CD4-positive, alpha-beta T cell treated with Interleukin-15 for 1 hour (primary cell): ENCODE data around the gene DRAXIN.

Source experiments
- DNase-seq: peaks from one replicate; pipeline ENCODE4 v3.0.0-alpha.2; 2020

DRAXIN gene

GRCh38 chr1:11738783-11739182 is 47.3 kb downstream of the DRAXIN start:
- no peak for DNase-seq

- DNase-seq: peak; percentile 30
Observed at GRCh38 chr1:11740258-11741192, 49.0 kb downstream of the DRAXIN start.

- DNase-seq: no peak
Observed at GRCh38 chr1:11741482-11741881, 50.0 kb downstream of the DRAXIN start.

- no peak for DNase-seq
Observed at GRCh38 chr1:11741919-11742558, 50.5 kb downstream of the DRAXIN start.

- no peak for DNase-seq
Observed at GRCh38 chr1:11744287-11744686, 52.8 kb downstream of the DRAXIN start.

GRCh38 chr1:11746092-11746491 is 54.6 kb downstream of the DRAXIN start:
- DNase-seq: no peak

- no peak for DNase-seq
Observed at GRCh38 chr1:11746795-11747487, 55.4 kb downstream of the DRAXIN start.

- DNase-seq: no peak
Observed at GRCh38 chr1:11748294-11749202, 57.0 kb downstream of the DRAXIN start.

- DNase-seq: peak; percentile 67
Observed at GRCh38 chr1:11749203-11749689, 57.7 kb downstream of the DRAXIN start.

GRCh38 chr1:11749996-11750395 is 58.5 kb downstream of the DRAXIN start:
- no peak for DNase-seq

GRCh38 chr1:11751087-11751486 is 59.6 kb downstream of the DRAXIN start:
- no peak for DNase-seq

- DNase-seq: no peak
Observed at GRCh38 chr1:11752359-11753088, 61.0 kb downstream of the DRAXIN start.

GRCh38 chr1:11753555-11754208 is 62.2 kb downstream of the DRAXIN start:
- DNase-seq: no peak

GRCh38 chr1:11757047-11757446 is 65.5 kb downstream of the DRAXIN start:
- DNase-seq: no peak

GRCh38 chr1:11759791-11760190 is 68.3 kb downstream of the DRAXIN start:
- no peak for DNase-seq

GRCh38 chr1:11761285-11761684 is 69.8 kb downstream of the DRAXIN start:
- DNase-seq: no peak

GRCh38 chr1:11761988-11762406 is 70.5 kb downstream of the DRAXIN start, which contains the start of gene C1orf167:
TSS of gene C1orf167 (plus strand) at chr1:11762193. CDS start at chr1:11764401, 2,208 bp downstream.
- no peak for DNase-seq

- DNase-seq: no peak
Observed at GRCh38 chr1:11764115-11764514, 72.6 kb downstream of the DRAXIN start.

- no peak for DNase-seq
Observed at GRCh38 chr1:11764519-11764918, 73.0 kb downstream of the DRAXIN start.

- DNase-seq: no peak
Observed at GRCh38 chr1:11765661-11766428, 74.3 kb downstream of the DRAXIN start.
